D341Med (cell line): ENCODE data around the gene PRSS27.
"Not testable (repeated sequence)": the region's sequence is repeated elsewhere in the genome, so short reads cannot be mapped to it uniquely, and the experiment has no call there.

Source experiments
- DNase-seq: peaks from one replicate; pipeline ENCODE4 v3.0.0; 2012; ENCODE audit warnings: low spot score

The PRSS27 gene

GRCh38 chr16:2671741-2672140, 48.3 kb downstream of the PRSS27 start:
- no peak for DNase-seq

- not testable (repeated sequence) for DNase-seq
Observed at GRCh38 chr16:2671193-2671592, 48.8 kb downstream of the PRSS27 start.

DNA sequence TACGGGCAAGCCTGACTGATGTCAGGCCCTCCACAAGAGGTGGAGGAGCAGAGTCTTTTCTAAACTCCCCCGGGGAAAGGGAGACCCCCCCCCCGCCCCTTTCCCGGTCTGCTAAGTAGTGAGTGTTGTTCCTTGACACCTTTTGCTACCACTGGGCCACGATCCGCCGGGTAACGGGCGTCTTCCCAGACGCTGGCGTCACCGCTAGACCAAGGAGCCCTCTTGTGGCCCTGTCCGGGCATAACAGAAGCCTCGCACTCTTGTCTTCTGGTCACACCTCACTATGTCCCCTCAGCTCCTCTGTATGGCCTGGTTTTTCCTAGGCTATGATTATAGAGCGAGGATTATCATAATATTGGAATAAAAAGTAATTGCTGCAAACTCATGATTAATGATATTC, 50.0 kb downstream of the PRSS27 start:
- not testable (repeated sequence) for DNase-seq

GRCh38 chr16:2669587-2669986, 50.4 kb downstream of the PRSS27 start:
- not testable (repeated sequence) for DNase-seq

- not testable (repeated sequence) for DNase-seq
Observed at GRCh38 chr16:2666671-2667070, 53.4 kb downstream of the PRSS27 start.

DNA sequence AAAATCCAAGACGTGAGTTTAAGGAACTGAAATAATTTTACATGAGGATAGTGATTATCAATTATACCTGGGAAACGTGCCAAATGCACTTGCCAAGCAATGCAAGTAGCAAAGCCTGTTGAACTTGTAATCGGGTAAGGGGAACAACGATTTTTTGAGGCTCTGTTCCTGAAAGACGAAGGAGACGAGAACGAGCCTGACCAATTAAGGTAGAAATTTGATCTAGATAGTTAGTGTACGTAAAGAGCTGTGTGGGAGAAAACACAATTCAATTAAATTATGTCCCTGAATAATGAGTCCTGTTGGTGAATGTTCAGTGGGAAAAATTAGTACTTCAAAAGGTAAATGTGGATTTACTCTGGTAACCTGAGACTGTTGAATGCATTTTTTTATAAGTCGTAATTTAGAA, 55.4 kb downstream of the PRSS27 start:
- no peak for DNase-seq

GRCh38 chr16:2663553-2664546, 56.2 kb downstream of the PRSS27 start:
- DNase-seq: no peak
